GM23338 (cell line): ENCODE results near the gene WSCD1.

Experiments
- EZH2 ChIP-seq: fragments of 200-600 bp; sonication (generic); IDR thresholded peaks from one replicate; pipeline ENCODE4 v1.8.0; 2017; ENCODE audit warnings: antibody characterized with exemption, mild to moderate bottlenecking, low read depth; ENCODE audit not compliant: unreplicated experiment
- EZH2phosphoT487 ChIP-seq: fragments of 200-600 bp; sonication (generic); IDR thresholded peaks from one replicate; pipeline ENCODE4 v1.8.1; 2018; ENCODE audit warnings: antibody characterized with exemption; ENCODE audit not compliant: unreplicated experiment
- NANOG ChIP-seq: IDR thresholded peaks from 2 replicates; pipeline ENCODE4 v1.6.1; 2016; ENCODE audit warnings: antibody characterized with exemption, borderline replicate concordance
- POLR2AphosphoS5 ChIP-seq: IDR thresholded peaks from 2 replicates; pipeline ENCODE4 v1.6.1; 2016; ENCODE audit warnings: antibody characterized with exemption, low read depth
- STAT1 ChIP-seq: IDR thresholded peaks from one replicate; pipeline ENCODE4 v1.6.1; 2016; ENCODE audit warnings: antibody characterized with exemption; ENCODE audit not compliant: unreplicated experiment
- TF ChIP-seq, protein P1 (sequence below), 2 experiments: fragments of 200-600 bp in 1 of 2; sonication (generic) in 1 of 2; conservative IDR thresholded peaks; 2 replicates each; pipeline versions ENCODE4 v1.5.1 to v1.6.1; 2016 to 2017; ENCODE audit warnings: antibody characterized with exemption in 2 of 2, low read depth in 2 of 2, mild to moderate bottlenecking in 2 of 2, moderate library complexity in 1 of 2
- TF ChIP-seq, protein P2 (sequence below): IDR thresholded peaks from one replicate; pipeline ENCODE4 v1.6.1; 2018; ENCODE audit warnings: antibody characterized with exemption; ENCODE audit not compliant: unreplicated experiment

GRCh38 chr17:6163612-6164333 lies 93.6 kb downstream of the WSCD1 start:
- TF ChIP-seq, protein P1, sequence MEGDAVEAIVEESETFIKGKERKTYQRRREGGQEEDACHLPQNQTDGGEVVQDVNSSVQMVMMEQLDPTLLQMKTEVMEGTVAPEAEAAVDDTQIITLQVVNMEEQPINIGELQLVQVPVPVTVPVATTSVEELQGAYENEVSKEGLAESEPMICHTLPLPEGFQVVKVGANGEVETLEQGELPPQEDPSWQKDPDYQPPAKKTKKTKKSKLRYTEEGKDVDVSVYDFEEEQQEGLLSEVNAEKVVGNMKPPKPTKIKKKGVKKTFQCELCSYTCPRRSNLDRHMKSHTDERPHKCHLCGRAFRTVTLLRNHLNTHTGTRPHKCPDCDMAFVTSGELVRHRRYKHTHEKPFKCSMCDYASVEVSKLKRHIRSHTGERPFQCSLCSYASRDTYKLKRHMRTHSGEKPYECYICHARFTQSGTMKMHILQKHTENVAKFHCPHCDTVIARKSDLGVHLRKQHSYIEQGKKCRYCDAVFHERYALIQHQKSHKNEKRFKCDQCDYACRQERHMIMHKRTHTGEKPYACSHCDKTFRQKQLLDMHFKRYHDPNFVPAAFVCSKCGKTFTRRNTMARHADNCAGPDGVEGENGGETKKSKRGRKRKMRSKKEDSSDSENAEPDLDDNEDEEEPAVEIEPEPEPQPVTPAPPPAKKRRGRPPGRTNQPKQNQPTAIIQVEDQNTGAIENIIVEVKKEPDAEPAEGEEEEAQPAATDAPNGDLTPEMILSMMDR (conservative IDR thresholded peaks at IDR 0.05; ENCODE audit: low read depth in 2 of 2), result no peak
- TF ChIP-seq POLR2AphosphoS5, result no peak
- no peak for TF ChIP-seq NANOG
- TF ChIP-seq EZH2, result no peak
- TF ChIP-seq, protein P2, sequence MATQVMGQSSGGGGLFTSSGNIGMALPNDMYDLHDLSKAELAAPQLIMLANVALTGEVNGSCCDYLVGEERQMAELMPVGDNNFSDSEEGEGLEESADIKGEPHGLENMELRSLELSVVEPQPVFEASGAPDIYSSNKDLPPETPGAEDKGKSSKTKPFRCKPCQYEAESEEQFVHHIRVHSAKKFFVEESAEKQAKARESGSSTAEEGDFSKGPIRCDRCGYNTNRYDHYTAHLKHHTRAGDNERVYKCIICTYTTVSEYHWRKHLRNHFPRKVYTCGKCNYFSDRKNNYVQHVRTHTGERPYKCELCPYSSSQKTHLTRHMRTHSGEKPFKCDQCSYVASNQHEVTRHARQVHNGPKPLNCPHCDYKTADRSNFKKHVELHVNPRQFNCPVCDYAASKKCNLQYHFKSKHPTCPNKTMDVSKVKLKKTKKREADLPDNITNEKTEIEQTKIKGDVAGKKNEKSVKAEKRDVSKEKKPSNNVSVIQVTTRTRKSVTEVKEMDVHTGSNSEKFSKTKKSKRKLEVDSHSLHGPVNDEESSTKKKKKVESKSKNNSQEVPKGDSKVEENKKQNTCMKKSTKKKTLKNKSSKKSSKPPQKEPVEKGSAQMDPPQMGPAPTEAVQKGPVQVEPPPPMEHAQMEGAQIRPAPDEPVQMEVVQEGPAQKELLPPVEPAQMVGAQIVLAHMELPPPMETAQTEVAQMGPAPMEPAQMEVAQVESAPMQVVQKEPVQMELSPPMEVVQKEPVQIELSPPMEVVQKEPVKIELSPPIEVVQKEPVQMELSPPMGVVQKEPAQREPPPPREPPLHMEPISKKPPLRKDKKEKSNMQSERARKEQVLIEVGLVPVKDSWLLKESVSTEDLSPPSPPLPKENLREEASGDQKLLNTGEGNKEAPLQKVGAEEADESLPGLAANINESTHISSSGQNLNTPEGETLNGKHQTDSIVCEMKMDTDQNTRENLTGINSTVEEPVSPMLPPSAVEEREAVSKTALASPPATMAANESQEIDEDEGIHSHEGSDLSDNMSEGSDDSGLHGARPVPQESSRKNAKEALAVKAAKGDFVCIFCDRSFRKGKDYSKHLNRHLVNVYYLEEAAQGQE, result no peak
- TF ChIP-seq EZH2phosphoT487, result no peak
- TF ChIP-seq STAT1, result no peak
